Hypothalamus (tissue), 51 donors: ENCODE measurements around the gene IGFL4.

Experiments used
- DNase-seq, 51 donors: peaks; one replicate each; lab custom pipeline; 2025; lab: John Stamatoyannopoulos, UW

Gene IGFL4

GRCh38 chr19:46040952-46041500 lies at the start of gene IGFL4:
IGFL4 (minus strand) TSS chr19:46041002; CDS start chr19:46040962, 40 bp downstream.
- DNase-seq: no peak

DNA sequence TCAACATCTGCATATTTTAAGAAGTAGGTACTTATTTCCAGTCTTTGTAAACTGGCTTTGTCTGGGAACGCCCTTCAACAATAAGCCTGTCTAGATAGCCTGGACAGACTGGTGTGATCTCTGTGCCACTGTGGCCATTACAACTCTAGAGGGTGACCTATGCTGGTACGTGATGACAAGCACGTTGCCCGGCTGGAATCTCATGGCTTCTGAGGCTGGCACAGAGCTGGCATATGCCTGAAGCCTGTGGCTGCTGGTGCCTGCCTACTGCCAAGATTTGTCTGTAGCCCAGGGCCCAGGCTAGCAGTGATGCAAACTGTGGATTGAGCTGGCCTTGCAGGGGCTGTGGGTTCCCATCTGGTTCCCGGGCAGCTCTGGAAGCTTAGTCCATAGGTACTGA lies 49.6 kb upstream of the IGFL4 start:
- no peak for DNase-seq

DNA sequence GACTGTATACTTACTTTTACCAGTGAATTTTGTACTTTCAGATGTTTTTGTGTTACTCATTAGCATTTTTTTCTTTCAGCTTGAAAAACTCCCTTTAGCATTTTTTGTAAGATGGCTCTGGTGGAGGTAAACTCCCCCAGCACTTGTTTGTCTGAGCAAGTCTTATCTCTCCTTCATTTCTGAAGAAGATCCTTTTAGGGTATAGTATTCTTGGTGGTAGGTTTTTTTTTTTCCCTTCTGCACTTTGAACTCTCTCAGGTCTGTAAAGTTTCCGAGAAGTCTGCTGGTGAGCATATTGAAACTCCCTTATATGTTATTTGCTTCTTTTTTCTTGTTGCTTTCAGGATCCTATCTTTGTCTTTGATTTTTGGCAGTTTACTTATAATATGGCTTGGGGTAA lies 48.6 kb upstream of the IGFL4 start:
- no peak for DNase-seq

GRCh38 chr19:46088101-46088500 lies 47.3 kb upstream of the IGFL4 start:
- no peak for DNase-seq

- no peak for DNase-seq
Measured at GRCh38 chr19:46085888-46086287, 45.1 kb upstream of the IGFL4 start.

- DNase-seq: no peak
Measured at GRCh38 chr19:46082728-46083050, 41.9 kb upstream of the IGFL4 start.

DNA sequence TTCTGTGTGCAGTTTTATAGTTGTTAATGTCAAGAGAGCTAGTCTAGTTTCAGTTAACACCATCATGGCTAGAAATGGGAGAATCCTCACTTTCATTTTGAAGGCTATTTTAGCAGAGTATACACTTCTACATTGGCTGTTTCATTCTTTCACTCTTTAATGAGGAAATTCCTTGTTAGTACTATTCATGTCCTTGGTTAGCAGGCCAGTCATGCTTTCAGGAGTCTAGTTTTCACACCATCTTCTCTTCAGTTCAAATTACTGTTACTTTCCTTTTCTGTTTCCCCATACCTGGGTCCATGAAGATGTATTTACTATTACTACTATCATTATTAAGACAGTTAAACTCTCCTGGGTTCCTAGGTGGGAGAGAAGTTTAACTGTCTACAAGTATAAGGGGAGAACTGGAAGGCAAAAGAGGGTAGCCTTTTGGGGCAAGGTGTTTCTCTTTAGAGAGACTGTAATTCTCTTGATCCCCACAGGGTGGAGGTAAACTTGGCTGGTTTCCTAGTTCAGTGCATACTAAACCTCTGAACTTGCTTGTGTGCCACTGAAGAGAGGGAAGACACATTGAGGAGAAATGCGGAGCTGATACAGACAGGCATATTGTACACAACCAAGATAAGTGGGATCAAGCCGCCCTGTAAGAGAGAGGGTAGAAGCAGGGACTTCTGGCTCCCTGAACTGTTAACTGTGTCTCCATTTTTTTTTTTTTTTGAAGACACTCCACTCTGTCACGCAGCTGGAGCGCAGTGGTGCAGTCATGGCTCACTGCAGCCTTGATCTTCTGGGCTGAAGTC lies 41.3 kb upstream of the IGFL4 start:
- DNase-seq: peak in 5 of 51 donors; percentile 7 to 32 (median 12)

- peak in 3 of 51 donors; percentile 2 to 11 (median 3) for DNase-seq
Measured at GRCh38 chr19:46080561-46080960, 39.8 kb upstream of the IGFL4 start.

DNA sequence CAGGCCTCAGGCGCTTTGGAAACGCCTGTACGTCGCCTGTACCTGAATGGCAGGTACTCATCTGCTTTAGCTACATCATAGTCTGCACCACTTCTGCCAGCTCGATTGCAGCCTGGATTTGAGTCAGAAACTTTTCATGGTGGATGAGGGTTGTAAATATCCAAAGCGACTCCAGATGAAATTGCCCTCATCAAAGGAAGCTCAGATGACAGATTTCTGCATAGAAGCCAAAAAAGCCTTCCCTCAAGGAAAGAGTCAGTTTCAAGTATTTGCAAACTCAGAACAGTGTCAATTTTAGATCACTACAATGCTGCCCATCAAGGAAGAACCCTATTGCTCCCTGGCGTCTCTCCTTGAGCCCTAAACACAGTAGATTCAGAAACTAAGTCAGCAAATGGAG lies 38.8 kb upstream of the IGFL4 start:
- DNase-seq: no peak

GRCh38 chr19:46078573-46079332 lies 38.0 kb upstream of the IGFL4 start:
- peak in 35 of 51 donors; percentile 7 to 76 (median 43) for DNase-seq

DNA sequence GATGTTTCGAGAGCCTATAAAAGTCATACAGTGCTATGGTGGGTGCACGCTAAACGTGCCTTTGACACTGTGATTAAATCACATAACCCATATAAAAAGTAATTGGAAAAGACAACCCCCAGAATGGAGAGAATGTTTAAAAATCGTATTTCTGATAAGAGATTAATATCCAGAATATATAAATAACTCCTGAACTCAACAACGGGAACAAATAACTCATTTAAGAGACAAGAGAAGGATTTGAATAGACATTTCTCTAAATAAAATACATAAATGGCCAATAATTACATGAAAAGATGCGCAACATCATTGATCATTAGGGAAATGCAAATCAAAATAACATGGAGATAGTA lies 37.0 kb upstream of the IGFL4 start:
- DNase-seq: no peak

- DNase-seq: peak in 48 of 51 donors; percentile 19 to 90 (median 64)
Measured at GRCh38 chr19:46076951-46077814, 36.4 kb upstream of the IGFL4 start.

- no peak for DNase-seq
Measured at GRCh38 chr19:46076031-46076880, 35.5 kb upstream of the IGFL4 start.

DNA sequence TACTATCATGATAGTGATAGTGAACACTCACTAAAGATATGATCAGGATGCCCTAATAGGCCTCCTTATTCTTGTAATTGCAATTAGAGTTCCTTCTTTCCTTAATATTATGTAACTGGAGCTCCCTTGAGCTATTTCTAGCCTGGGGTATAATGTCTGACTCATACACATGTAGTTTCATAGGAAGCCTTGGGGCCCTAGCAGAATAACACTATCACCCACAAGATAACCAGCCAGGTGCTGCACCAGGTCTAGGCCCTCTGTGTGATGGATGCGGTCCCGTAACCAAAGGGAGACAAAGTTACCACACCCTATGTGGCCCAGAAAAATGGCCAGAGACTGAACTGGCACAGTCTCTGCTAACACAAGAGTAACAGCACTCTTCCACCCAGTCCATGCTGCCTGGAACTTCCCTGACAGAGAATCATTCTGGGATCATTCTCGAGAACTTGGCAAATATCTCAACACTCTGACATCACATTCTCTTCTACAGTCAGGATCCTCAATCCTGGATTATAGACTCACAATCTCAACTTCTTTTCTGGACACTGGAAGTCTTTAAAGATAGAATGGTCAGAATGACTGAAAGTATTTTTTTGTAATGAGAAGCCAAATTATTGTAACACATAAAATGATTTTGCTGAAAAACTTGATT lies 32.6 kb upstream of the IGFL4 start:
- DNase-seq: peak in 1 of 51 donors; percentile 19

GRCh38 chr19:46069806-46070341 lies 29.1 kb upstream of the IGFL4 start:
- DNase-seq: no peak

- no peak for DNase-seq
Measured at GRCh38 chr19:46068345-46069258, 27.8 kb upstream of the IGFL4 start.

DNA sequence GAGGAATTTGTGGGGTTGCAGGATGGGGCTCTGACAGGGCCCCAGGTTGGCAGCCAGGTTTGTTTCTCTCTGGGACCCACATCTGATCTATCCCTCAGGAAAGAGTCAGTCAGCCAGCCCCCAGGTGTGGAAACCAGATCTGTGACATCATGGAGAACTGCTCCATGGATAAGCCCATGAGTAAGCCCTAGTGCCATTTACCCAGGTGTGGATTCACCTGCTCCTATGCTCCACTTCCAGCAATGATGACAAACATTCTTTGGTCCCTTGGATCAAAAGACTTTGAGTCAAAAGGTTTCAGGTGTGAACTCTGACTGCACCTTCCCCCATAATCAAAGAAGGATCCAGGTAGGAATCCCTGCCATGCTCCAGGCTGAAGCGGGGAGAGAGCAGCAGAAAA lies 26.9 kb upstream of the IGFL4 start:
- DNase-seq: no peak

GRCh38 chr19:46066471-46066870 lies 25.7 kb upstream of the IGFL4 start:
- DNase-seq: no peak
